A673 (cell line): Measurements from ENCODE around the gene ADGRD1. TPM values are rescaled to one million over a fixed set of nuclear protein-coding genes. Genes with fewer than 3 reads are reported as not detected.

ENCODE experiments used
- BruUV-seq: library from RNA; stranded (reverse); fragments of 400-500 nt; replicated peaks from 2 replicates; lab custom pipeline; 2021; lab: Mats Ljungman, UMichigan
- CTCF ChIA-PET: fragments of 300-600 bp; sonication (Branson Sonifier 250); formaldehyde crosslinking; loops from one replicate; lab custom pipeline; 2022; ENCODE audit warnings: antibody characterized with exemption; lab: Charles Lee
- POLR2A ChIA-PET: fragments of 300-600 bp; sonication (Branson Sonifier 250); formaldehyde crosslinking; loops from one replicate; lab custom pipeline; 2022; ENCODE audit warnings: antibody characterized with exemption; ENCODE audit not compliant: low non-redundant PET; lab: Charles Lee
- DNase-seq: peaks from one replicate; pipeline ENCODE4 v3.0.0-alpha.2; 2015; ENCODE audit warnings: low spot score
- H3K27ac ChIP-seq: fragments of 200-600 bp; sonication (generic); 2 replicates; pipeline ENCODE4 v1.5.1; 2016; ENCODE audit warnings: mixed run types, low read depth, mild to moderate bottlenecking, mixed read lengths, antibody characterized with exemption, low read length; ENCODE audit not compliant: poor library complexity, severe bottlenecking
- H3K27me3 ChIP-seq: fragments of 200-600 bp; sonication (generic); replicated peaks from 2 replicates; pipeline ENCODE4 v1.6.1; 2017; ENCODE audit warnings: mixed run types, low read depth, mild to moderate bottlenecking, mixed read lengths, antibody characterized with exemption, low read length; ENCODE audit not compliant: insufficient read depth, poor library complexity
- H3K36me3 ChIP-seq: fragments of 200-600 bp; sonication (generic); 2 replicates; pipeline ENCODE4 v1.6.1; 2016; ENCODE audit warnings: mixed run types, mild to moderate bottlenecking, mixed read lengths, antibody characterized with exemption, low read length; ENCODE audit not compliant: insufficient read depth, poor library complexity, severe bottlenecking
- H3K4me1 ChIP-seq: fragments of 200-600 bp; sonication (generic); 2 replicates; pipeline ENCODE4 v1.6.1; 2017; ENCODE audit warnings: mixed run types, mild to moderate bottlenecking, mixed read lengths, antibody characterized with exemption, low read length; ENCODE audit not compliant: insufficient read depth, poor library complexity, severe bottlenecking
- H3K4me3 ChIP-seq: fragments of 200-600 bp; sonication (generic); 2 replicates; pipeline ENCODE4 v1.5.1; 2016; ENCODE audit warnings: low read depth, mixed run types, mild to moderate bottlenecking, mixed read lengths, low read length; ENCODE audit not compliant: poor library complexity, severe bottlenecking
- H3K9me3 ChIP-seq: fragments of 200-600 bp; sonication (generic); 2 replicates; pipeline ENCODE4 v1.6.1; 2016; ENCODE audit warnings: mixed run types, low read depth, mild to moderate bottlenecking, mixed read lengths, antibody characterized with exemption, low read length; ENCODE audit not compliant: poor library complexity, severe bottlenecking
- CTCF ChIP-seq: fragments of 300-800, 200-600 bp; sonication (generic); conservative IDR thresholded peaks from 2 replicates; pipeline ENCODE4 v1.5.1; 2017; ENCODE audit warnings: low read depth, mild to moderate bottlenecking, antibody characterized with exemption, low read length, moderate library complexity, mixed read lengths
- EZH2 ChIP-seq: fragments of 200-600 bp; sonication (generic); IDR thresholded peaks from 2 replicates; pipeline ENCODE4 v1.6.1; 2017; ENCODE audit warnings: borderline replicate concordance, low read depth, mild to moderate bottlenecking, mixed read lengths, antibody characterized with exemption, low read length; ENCODE audit not compliant: poor library complexity, severe bottlenecking
- intact Hi-C: fragments of 100-400 bp; cut with micrococcal nuclease; formaldehyde crosslinking; loops from one replicate; pipeline ENCODE4 v1.10.0; 2022; ENCODE audit not compliant: unreplicated experiment
- total RNA-seq: library from RNA; stranded (reverse); gene quantifications from 2 replicates; pipeline ENCODE4 v1.2.3, GENCODE V29; 2021

The ADGRD1 gene
- total RNA-seq, 1 experiment from 2014 or later, result not detected

GRCh38 chr12:131133994-131134393 lies 180.3 kb downstream of the ADGRD1 start:
- TF ChIP-seq CTCF (no peak), EZH2 (no peak)
- POLR2A ChIA-PET, result no interaction called here
- CTCF ChIA-PET, result no interaction called here
- H3K36me3 ChIP-seq, result no peaks in the 10 kb centered on the region
- peaks cover 5% of the 10 kb centered on the region for H3K4me1 ChIP-seq
- H3K27me3 ChIP-seq, result no peaks in the 10 kb centered on the region
- H3K4me3 ChIP-seq, result no peak overlapping the region
- intact Hi-C loops, result no loop called here
- no peak overlapping the region for H3K27ac ChIP-seq
- BruUV-seq, result no TSS peak
- DNase-seq, result no peak
- H3K9me3 ChIP-seq, result no peaks in the 10 kb centered on the region

- no TSS peak for BruUV-seq
- CTCF ChIA-PET, result no interaction called here
- peaks cover 5% of the 10 kb centered on the region for H3K4me1 ChIP-seq
- intact Hi-C loops, result no loop called here
- no peak overlapping the region for H3K27ac ChIP-seq
- no peak for DNase-seq
- H3K36me3 ChIP-seq, result no peaks in the 10 kb centered on the region
- no peaks in the 10 kb centered on the region for H3K27me3 ChIP-seq
- no peaks in the 10 kb centered on the region for H3K9me3 ChIP-seq
- POLR2A ChIA-PET, result no interaction called here
- TF ChIP-seq CTCF (no peak), EZH2 (no peak)
- no peak overlapping the region for H3K4me3 ChIP-seq
These were observed 181.0 kb downstream of the ADGRD1 start for GRCh38 chr12:131134523-131135310.

GRCh38 chr12:131135311-131135785 lies 181.6 kb downstream of the ADGRD1 start:
- Histone ChIP-seq H3K4me1 (peaks cover 5% of the 10 kb centered on the region), H3K9me3 (no peaks in the 10 kb centered on the region), H3K4me3 (no peak overlapping the region), H3K36me3 (no peaks in the 10 kb centered on the region), H3K27me3 (no peaks in the 10 kb centered on the region), H3K27ac (no peak overlapping the region)
- no TSS peak for BruUV-seq
- intact Hi-C loops, result no loop called here
- TF ChIP-seq EZH2 (no peak), CTCF (no peak)
- no peak for DNase-seq
- ChIA-PET POLR2A (no interaction called here), CTCF (no interaction called here)
